A673 (cell line): ENCODE data around the gene SOX11. TPM values are rescaled to one million over a fixed set of nuclear protein-coding genes. Genes with fewer than 3 reads are reported as not detected.

ENCODE experiments used
- BruUV-seq: library from RNA; stranded (reverse); fragments of 400-500 nt; replicated peaks from 2 replicates; lab custom pipeline; 2021; lab: Mats Ljungman, UMichigan
- CTCF ChIA-PET: fragments of 300-600 bp; sonication (Branson Sonifier 250); formaldehyde crosslinking; loops from one replicate; lab custom pipeline; 2022; ENCODE audit warnings: antibody characterized with exemption; lab: Charles Lee
- POLR2A ChIA-PET: fragments of 300-600 bp; sonication (Branson Sonifier 250); formaldehyde crosslinking; loops from one replicate; lab custom pipeline; 2022; ENCODE audit warnings: antibody characterized with exemption; ENCODE audit not compliant: low non-redundant PET; lab: Charles Lee
- DNase-seq: peaks from one replicate; pipeline ENCODE4 v3.0.0-alpha.2; 2015; ENCODE audit warnings: low spot score
- H3K27ac ChIP-seq: fragments of 200-600 bp; sonication (generic); 2 replicates; pipeline ENCODE4 v1.5.1; 2016; ENCODE audit warnings: mixed run types, low read depth, mild to moderate bottlenecking, mixed read lengths, antibody characterized with exemption, low read length; ENCODE audit not compliant: poor library complexity, severe bottlenecking
- H3K27me3 ChIP-seq: fragments of 200-600 bp; sonication (generic); replicated peaks from 2 replicates; pipeline ENCODE4 v1.6.1; 2017; ENCODE audit warnings: mixed run types, low read depth, mild to moderate bottlenecking, mixed read lengths, antibody characterized with exemption, low read length; ENCODE audit not compliant: insufficient read depth, poor library complexity
- H3K36me3 ChIP-seq: fragments of 200-600 bp; sonication (generic); 2 replicates; pipeline ENCODE4 v1.6.1; 2016; ENCODE audit warnings: mixed run types, mild to moderate bottlenecking, mixed read lengths, antibody characterized with exemption, low read length; ENCODE audit not compliant: insufficient read depth, poor library complexity, severe bottlenecking
- H3K4me1 ChIP-seq: fragments of 200-600 bp; sonication (generic); 2 replicates; pipeline ENCODE4 v1.6.1; 2017; ENCODE audit warnings: mixed run types, mild to moderate bottlenecking, mixed read lengths, antibody characterized with exemption, low read length; ENCODE audit not compliant: insufficient read depth, poor library complexity, severe bottlenecking
- H3K4me3 ChIP-seq: fragments of 200-600 bp; sonication (generic); 2 replicates; pipeline ENCODE4 v1.5.1; 2016; ENCODE audit warnings: low read depth, mixed run types, mild to moderate bottlenecking, mixed read lengths, low read length; ENCODE audit not compliant: poor library complexity, severe bottlenecking
- H3K9me3 ChIP-seq: fragments of 200-600 bp; sonication (generic); 2 replicates; pipeline ENCODE4 v1.6.1; 2016; ENCODE audit warnings: mixed run types, low read depth, mild to moderate bottlenecking, mixed read lengths, antibody characterized with exemption, low read length; ENCODE audit not compliant: poor library complexity, severe bottlenecking
- EZH2 ChIP-seq: fragments of 200-600 bp; sonication (generic); IDR thresholded peaks from 2 replicates; pipeline ENCODE4 v1.6.1; 2017; ENCODE audit warnings: borderline replicate concordance, low read depth, mild to moderate bottlenecking, mixed read lengths, antibody characterized with exemption, low read length; ENCODE audit not compliant: poor library complexity, severe bottlenecking
- intact Hi-C: fragments of 100-400 bp; cut with micrococcal nuclease; formaldehyde crosslinking; loops from one replicate; pipeline ENCODE4 v1.10.0; 2022; ENCODE audit not compliant: unreplicated experiment
- total RNA-seq: library from RNA; stranded (reverse); gene quantifications from 2 replicates; pipeline ENCODE4 v1.2.3, GENCODE V29; 2021
- TF ChIP-seq, protein P1 (sequence below): fragments of 300-800, 200-600 bp; sonication (generic); conservative IDR thresholded peaks from 2 replicates; pipeline ENCODE4 v1.5.1; 2017; ENCODE audit warnings: low read depth, mild to moderate bottlenecking, antibody characterized with exemption, low read length, moderate library complexity, mixed read lengths

SOX11 gene
- total RNA-seq, 1 experiment from 2014 or later: 73.9 TPM

- Histone ChIP-seq H3K27ac (no peak overlapping the region), H3K36me3 (no peaks in the 10 kb centered on the region), H3K4me1 (no peaks in the 10 kb centered on the region), H3K9me3 (no peaks in the 10 kb centered on the region), H3K27me3 (no peaks in the 10 kb centered on the region), H3K4me3 (no peak overlapping the region)
- ChIA-PET POLR2A (no interaction called here), CTCF (no interaction called here)
- no peak for TF ChIP-seq EZH2
- TF ChIP-seq, protein P1, sequence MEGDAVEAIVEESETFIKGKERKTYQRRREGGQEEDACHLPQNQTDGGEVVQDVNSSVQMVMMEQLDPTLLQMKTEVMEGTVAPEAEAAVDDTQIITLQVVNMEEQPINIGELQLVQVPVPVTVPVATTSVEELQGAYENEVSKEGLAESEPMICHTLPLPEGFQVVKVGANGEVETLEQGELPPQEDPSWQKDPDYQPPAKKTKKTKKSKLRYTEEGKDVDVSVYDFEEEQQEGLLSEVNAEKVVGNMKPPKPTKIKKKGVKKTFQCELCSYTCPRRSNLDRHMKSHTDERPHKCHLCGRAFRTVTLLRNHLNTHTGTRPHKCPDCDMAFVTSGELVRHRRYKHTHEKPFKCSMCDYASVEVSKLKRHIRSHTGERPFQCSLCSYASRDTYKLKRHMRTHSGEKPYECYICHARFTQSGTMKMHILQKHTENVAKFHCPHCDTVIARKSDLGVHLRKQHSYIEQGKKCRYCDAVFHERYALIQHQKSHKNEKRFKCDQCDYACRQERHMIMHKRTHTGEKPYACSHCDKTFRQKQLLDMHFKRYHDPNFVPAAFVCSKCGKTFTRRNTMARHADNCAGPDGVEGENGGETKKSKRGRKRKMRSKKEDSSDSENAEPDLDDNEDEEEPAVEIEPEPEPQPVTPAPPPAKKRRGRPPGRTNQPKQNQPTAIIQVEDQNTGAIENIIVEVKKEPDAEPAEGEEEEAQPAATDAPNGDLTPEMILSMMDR: no peak
- intact Hi-C loops: no loop called here
- DNase-seq: no peak
- BruUV-seq: no TSS peak
These were observed 31.6 kb upstream of the SOX11 start for GRCh38 chr2:5660591-5660990.

- CTCF ChIA-PET: no interaction called here
- DNase-seq: no peak
- TF ChIP-seq, protein P1: no peak
- no peak for TF ChIP-seq EZH2
These were observed 30.8 kb upstream of the SOX11 start for GRCh38 chr2:5661362-5661761.

DNA sequence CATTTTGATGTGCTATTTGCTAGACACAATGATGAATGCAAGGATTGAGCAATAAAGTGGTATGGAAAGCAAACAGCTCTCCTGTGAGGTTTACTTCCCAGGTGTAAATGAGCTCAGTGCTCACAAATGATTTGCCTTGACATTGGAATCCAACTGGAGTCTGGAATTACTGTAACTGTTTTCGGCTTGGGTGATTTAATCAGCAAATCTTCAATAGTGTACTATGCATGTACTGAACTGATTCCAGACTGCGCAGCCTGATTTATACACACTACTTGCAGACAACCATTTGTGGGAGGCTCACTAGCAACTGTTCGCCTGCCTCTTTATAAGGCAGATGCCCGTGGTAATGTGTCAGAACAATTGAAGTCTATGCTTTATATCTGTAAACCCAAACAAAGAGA, 27.9 kb upstream of the SOX11 start:
- no TSS peak for BruUV-seq
- Histone ChIP-seq H3K27ac (no peak overlapping the region), H3K9me3 (no peaks in the 10 kb centered on the region), H3K27me3 (no peaks in the 10 kb centered on the region), H3K4me1 (peaks cover 9% of the 10 kb centered on the region), H3K4me3 (no peak overlapping the region), H3K36me3 (no peaks in the 10 kb centered on the region)
- intact Hi-C loops: no loop called here
- no peak for DNase-seq
- TF ChIP-seq EZH2: no peak
- TF ChIP-seq, protein P1: no peak
- CTCF ChIA-PET: no interaction called here
- POLR2A ChIA-PET: no interaction called here

More at GRCh38 chr2:5661362-5661761, 30.8 kb upstream of the SOX11 start:
- H3K27ac ChIP-seq: no peak overlapping the region
- no peak overlapping the region for H3K4me3 ChIP-seq
- H3K9me3 ChIP-seq: no peaks in the 10 kb centered on the region
- intact Hi-C loops: no loop called here
- BruUV-seq: no TSS peak
- H3K36me3 ChIP-seq: no peaks in the 10 kb centered on the region
- POLR2A ChIA-PET: no interaction called here
- no peaks in the 10 kb centered on the region for H3K27me3 ChIP-seq
- no peaks in the 10 kb centered on the region for H3K4me1 ChIP-seq
